Heart right ventricle (tissue), 16 donors: ENCODE measurements around the gene ACTL7A. TPM values are rescaled to one million over a fixed set of nuclear protein-coding genes. Genes with fewer than 3 reads are reported as not detected.

Experiments
- ATAC-seq, 8 donors: fragments of 200-7000 bp; cut with Tn5 transposase; one replicate each; pipeline ENCODE4 v1.9.1; 2020; ENCODE audit warnings: mild to moderate bottlenecking in 8 of 8, moderate library complexity in 8 of 8, moderate number of reproducible peaks in 1 of 8
- DNase-seq, 2 donors: peaks; one replicate each; pipeline ENCODE4 v3.0.0-alpha.2; 2020
- H3K27ac ChIP-seq, 10 donors: fragments of 200-600 bp; sonication (generic) in 2 of 10; one replicate each; pipeline versions ENCODE4 v1.5.0 to v1.8.0; 2020 to 2022; ENCODE audit warnings: mild to moderate bottlenecking in 3 of 10
- H3K27me3 ChIP-seq, 7 donors: fragments of 200-600 bp; one replicate each; pipeline ENCODE4 v1.8.0; 2021 to 2022; ENCODE audit warnings: mild to moderate bottlenecking in 2 of 7
- H3K36me3 ChIP-seq, 9 donors: fragments of 200-600 bp; sonication (generic) in 1 of 9; one replicate each; pipeline versions ENCODE4 v1.5.0 to v1.8.0; 2020 to 2022; ENCODE audit warnings: mild to moderate bottlenecking in 2 of 9
- H3K4me1 ChIP-seq, 9 donors: fragments of 200-600 bp; sonication (generic) in 1 of 9; one replicate each; pipeline versions ENCODE4 v1.5.0 to v1.8.0; 2020 to 2022; ENCODE audit warnings: mild to moderate bottlenecking in 4 of 9
- H3K4me3 ChIP-seq, 10 donors: fragments of 200-600 bp; sonication (generic) in 2 of 10; one replicate each; pipeline versions ENCODE4 v1.5.0 to v1.8.0; 2020 to 2022; ENCODE audit warnings: mild to moderate bottlenecking in 7 of 10, moderate library complexity in 2 of 10
- H3K9me3 ChIP-seq, 11 donors: fragments of 200-600 bp in 10 of 11; sonication (generic) in 2 of 11; one replicate each; pipeline versions ENCODE4 v1.5.0 to v1.8.0; 2013 to 2022; ENCODE audit warnings: mild to moderate bottlenecking in 2 of 11, control low read depth in 1 of 11, moderate library complexity in 1 of 11
- CTCF ChIP-seq, 9 donors: fragments of 200-600 bp; sonication (generic) in 2 of 9; IDR thresholded peaks; one replicate each; pipeline versions ENCODE4 v1.5.0 to v1.8.0; 2021 to 2022; ENCODE audit warnings: antibody characterized with exemption in 9 of 9, mild to moderate bottlenecking in 5 of 9, moderate library complexity in 1 of 9
- WGBS, 2 donors: extraction: QIAGEN DNeasy Blood & Tissue Kit; methylation state at CpG; one replicate each; pipeline ENCODE4 v1.1.7; 2013; ENCODE audit warnings: inconsistent platforms in 1 of 2; 5-methylcytosine and 5-hydroxymethylcytosine counted together
- intact Hi-C, 10 donors: fragments of 100-400 bp; cut with DNase I; formaldehyde crosslinking; loops; one replicate each; pipeline versions ENCODE4 v1.11.1 to v1.14.2; 2022
- polyA plus RNA-seq, 2 donors: library from polyadenylated mRNA; stranded (reverse); fragments of 200-250 nt; gene quantifications; one replicate each; pipeline ENCODE4 v1.2.3, GENCODE V29; 2013
- total RNA-seq, 10 donors: library from RNA; stranded (reverse); fragmentation: NEBNext Ultra II Directional in 3 of 10; extraction: Animal tissue kit (Norgen Biotek cat#: 25700) in 3 of 10; gene quantifications; one replicate each; pipeline versions ENCODE4 v1.2.1 to v1.2.4, GENCODE V29; 2021 to 2023
- donor health status: Arrhythmogenic right ventricular cardiomyopathy.
- donor health status: ischemic (EF 13 %, LVEDD 7.1; RV severe dilation, severe dysfunction).
- donor health status: healthy with polysubstance abuse.
- donor health status: DM: no; HTN: yes; CAD: no.
- donor health status: DM: no; HTN: no; CAD: no.
- donor health status: ischemic (EF 25% LVEDD 6.9; RV normal size, moderate dysfunction).
- donor health status: ischemic (EF 25% LVEDD 5.7; RV mildly dilated, moderate dysfunction).
- donor health status: healthy.
- donor health status: DM: yes; HTN: yes; CAD: no.
- donor health status: Ischemic cardiomyopathy.
- donor health status: ischemic (EF 35%, LVEDD 5.7; RV mildly dilated, moderate dysfunction).
- donor health status: nonischemic (EF 11% LVEDD 7.7; RV severe dilation, severe dysfunction).
- donor health status: DM: yes; HTN: yes; CAD: no.
- donor health status: PGD.
- donor health status: ischemic (EF 29% LVEDD 5.4; RV normal size, mild dysfunction).
- donor health status: nonischemic (EF 23%, LVEDD 6.1; RV moderate dilation, normal function).

Gene ACTL7A
- total and polyA plus RNA-seq, 12 donors, result not detected

GRCh38 chr9:108867116-108867515 is 5.0 kb downstream of the ACTL7A start:
- Histone ChIP-seq H3K27ac (no peak overlapping the region), H3K27me3 (no peaks in the 10 kb centered on the region), H3K36me3 (peaks cover 0 to 55% (median 30%) of the 10 kb centered on the region in 9 donors), H3K9me3 (peaks cover 0 to 8% (median 0%) of the 10 kb centered on the region in 11 donors), H3K4me3 (no peak overlapping the region), H3K4me1 (peaks cover 0 to 20% (median 0%) of the 10 kb centered on the region in 9 donors)
- TF ChIP-seq CTCF (IDR thresholded peaks at IDR 0.05), result no peak
- DNase-seq (no peak), ATAC-seq (no peak)
- intact Hi-C loops, result no loop called here

GRCh38 chr9:108867829-108868228 is 5.8 kb downstream of the ACTL7A start:
- intact Hi-C loops, result no loop called here
- H3K9me3 ChIP-seq, result peaks cover 0 to 8% (median 0%) of the 10 kb centered on the region in 11 donors
- WGBS, 2 donors, result 78 to 94% methylated on average over 4 of the region's 4 CpGs
- no peak for TF ChIP-seq CTCF (IDR thresholded peaks at IDR 0.05)
- H3K27ac ChIP-seq, result no peak overlapping the region
- peaks cover 0 to 62% (median 33%) of the 10 kb centered on the region in 9 donors for H3K36me3 ChIP-seq
- no peak overlapping the region for H3K4me3 ChIP-seq
- DNase-seq (no peak), ATAC-seq (no peak)
- H3K27me3 ChIP-seq, result no peaks in the 10 kb centered on the region
- H3K4me1 ChIP-seq, result peaks cover 0 to 20% (median 0%) of the 10 kb centered on the region in 9 donors

- Histone ChIP-seq H3K4me3 (no peak overlapping the region), H3K4me1 (peaks cover 0 to 20% (median 0%) of the 10 kb centered on the region in 9 donors), H3K36me3 (peaks cover 0 to 76% (median 44%) of the 10 kb centered on the region in 9 donors), H3K9me3 (peaks cover 0 to 8% (median 0%) of the 10 kb centered on the region in 11 donors), H3K27me3 (no peaks in the 10 kb centered on the region), H3K27ac (no peak overlapping the region)
- WGBS, 2 donors, result 62 to 95% methylated on average over 3 of the region's 3 CpGs
- intact Hi-C loops, result no loop called here
- ATAC-seq (no peak), DNase-seq (no peak)
- TF ChIP-seq CTCF (IDR thresholded peaks at IDR 0.05), result no peak
Measured at GRCh38 chr9:108869092-108869725, 7.1 kb downstream of the ACTL7A start.

GRCh38 chr9:108874058-108874788 is 12.2 kb downstream of the ACTL7A start:
- H3K27me3 ChIP-seq, result no peaks in the 10 kb centered on the region
- H3K4me3 ChIP-seq, result no peak overlapping the region
- WGBS, 2 donors, result 95 to 99% methylated on average over 4 of the region's 4 CpGs
- H3K27ac ChIP-seq, result no peak overlapping the region
- intact Hi-C loops, result no loop called here
- H3K36me3 ChIP-seq, result peaks cover 0 to 100% (median 82%) of the 10 kb centered on the region in 9 donors
- H3K4me1 ChIP-seq, result no peaks in the 10 kb centered on the region
- no peak for TF ChIP-seq CTCF (IDR thresholded peaks at IDR 0.05)
- peaks cover 0 to 8% (median 0%) of the 10 kb centered on the region in 11 donors for H3K9me3 ChIP-seq
- no peak for ATAC-seq
- no peak for DNase-seq
